HG02938 (cell line): ENCODE measurements around the gene KDSR.

Source experiments
- ATAC-seq: cut with Tn5 transposase; IDR thresholded peaks from one replicate; pipeline ENCODE4 v1.9.1; 2021; ENCODE audit warnings: mild to moderate bottlenecking, moderate library complexity; ENCODE audit not compliant: unreplicated experiment

Gene KDSR

GRCh38 chr18:63284827-63285733 lies 81.9 kb downstream of the KDSR start:
- ATAC-seq = peak; percentile 84

DNA sequence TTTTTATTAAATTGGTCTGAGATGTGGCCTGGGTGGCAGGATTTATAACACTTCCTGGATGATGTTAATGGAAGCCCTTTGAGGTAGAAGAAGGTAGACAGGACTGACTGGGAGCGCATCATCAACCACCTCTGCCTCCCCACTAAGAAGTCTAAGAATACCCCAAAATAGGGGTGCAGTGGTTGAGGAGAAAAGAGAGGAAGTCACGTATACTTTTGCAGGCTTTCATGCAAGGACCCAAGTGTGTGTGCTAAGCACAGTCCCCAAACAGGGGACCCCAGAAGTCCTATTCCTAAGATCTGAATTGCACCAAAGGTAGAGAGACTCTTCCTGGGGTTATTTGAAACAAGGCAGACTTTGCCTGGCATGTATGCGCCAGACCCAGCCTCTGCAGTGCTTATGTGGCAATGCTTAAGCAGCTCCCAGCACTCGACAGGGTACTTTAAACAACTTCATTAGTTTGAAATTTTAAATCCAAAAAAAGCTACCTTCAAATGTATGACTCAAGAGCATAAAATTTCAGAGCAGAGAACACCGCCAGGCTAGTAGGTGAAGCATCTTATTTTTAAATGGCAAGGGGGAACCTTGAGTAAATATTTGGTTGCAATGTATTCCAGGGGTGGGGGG lies 82.7 kb downstream of the KDSR start:
- no peak for ATAC-seq

GRCh38 chr18:63283305-63284094 lies 83.5 kb downstream of the KDSR start:
- no peak for ATAC-seq

DNA sequence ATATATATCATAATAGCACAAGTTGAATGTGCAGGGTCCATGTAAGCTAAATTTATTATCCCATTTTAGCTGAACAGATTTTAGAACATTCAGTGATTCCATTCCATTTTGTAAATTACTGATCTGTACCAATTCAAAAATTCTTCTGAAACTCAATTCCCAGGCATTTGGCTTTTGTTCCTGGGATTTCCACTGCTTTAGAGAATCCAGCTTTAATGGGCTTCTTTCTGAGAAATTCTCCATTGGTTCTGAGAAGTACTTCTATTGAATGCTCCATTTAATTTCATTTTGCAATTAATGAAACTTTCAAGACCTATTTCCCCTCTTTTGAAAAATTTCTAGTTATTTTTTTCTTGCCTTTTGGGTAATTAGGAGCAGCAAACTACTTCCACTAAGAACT lies 84.2 kb downstream of the KDSR start:
- no peak for ATAC-seq
